Esophagus (tissue), 2 donors: ENCODE results near the gene RFNG. TPM values are rescaled to one million over a fixed set of nuclear protein-coding genes. Genes with fewer than 3 reads are reported as not detected.

Experiments used
- H3K27ac ChIP-seq, 2 donors: one replicate each; pipeline ENCODE4 v1.5.1; 2013; ENCODE audit warnings: low read depth in 2 of 2, mild to moderate bottlenecking in 2 of 2, inconsistent platforms in 1 of 2, low read length in 1 of 2, moderate library complexity in 1 of 2
- H3K27me3 ChIP-seq, 2 donors: one replicate each; pipeline ENCODE4 v1.6.1; 2013; ENCODE audit warnings: low read length in 2 of 2, control low read depth in 1 of 2, mild to moderate bottlenecking in 1 of 2; ENCODE audit not compliant: insufficient read depth in 2 of 2, control insufficient read depth in 1 of 2
- H3K36me3 ChIP-seq, 2 donors: one replicate each; pipeline ENCODE4 v1.6.1; 2013; ENCODE audit warnings: low read length in 1 of 2; ENCODE audit not compliant: control insufficient read depth in 2 of 2, insufficient read depth in 2 of 2
- H3K4me1 ChIP-seq, 2 donors: one replicate each; pipeline ENCODE4 v1.6.1; 2013; ENCODE audit warnings: low read length in 1 of 2; ENCODE audit not compliant: control insufficient read depth in 2 of 2, insufficient read depth in 2 of 2
- H3K4me3 ChIP-seq, 2 donors: one replicate each; pipeline ENCODE4 v1.5.1; 2013; ENCODE audit warnings: low read length in 2 of 2, mild to moderate bottlenecking in 2 of 2, low read depth in 1 of 2, moderate library complexity in 1 of 2
- H3K9me3 ChIP-seq, 2 donors: one replicate each; pipeline ENCODE4 v1.6.1; 2013; ENCODE audit warnings: mild to moderate bottlenecking in 2 of 2, low read depth in 1 of 2, low read length in 1 of 2, moderate library complexity in 1 of 2; ENCODE audit not compliant: control insufficient read depth in 2 of 2, insufficient read depth in 1 of 2
- WGBS, 2 donors: extraction: QIAGEN DNeasy Blood & Tissue Kit; methylation state at CpG; one replicate each; pipeline ENCODE4 v1.1.7; 2013; 5-methylcytosine and 5-hydroxymethylcytosine counted together
- polyA plus RNA-seq, 2 donors: library from polyadenylated mRNA; stranded (reverse); fragments of 200-250 nt; gene quantifications; one replicate each; pipeline ENCODE4 v1.2.3, GENCODE V29; 2013
- donor health status: healthy with polysubstance abuse.
- donor health status: Bipolar disorder and iron deficiency.

Gene RFNG
- polyA plus RNA-seq, 2 donors: 27.4 to 36.4 TPM

GRCh38 chr17:82021107-82021899 lies 30.3 kb downstream of the RFNG start:
- H3K36me3 ChIP-seq: peaks cover 0 to 5% of the 10 kb centered on the region in 2 donors
- WGBS, 2 donors: 23 to 26% methylated on average over 24 to 25 of the region's 25 CpGs
- H3K9me3 ChIP-seq: no peaks in the 10 kb centered on the region
- peak overlapping the region; percentile 82 to 93 for H3K4me3 ChIP-seq
- H3K27me3 ChIP-seq: no peaks in the 10 kb centered on the region
- H3K27ac ChIP-seq: peak overlapping the region; percentile 32 to 78
- H3K4me1 ChIP-seq: peaks cover 2 to 23% of the 10 kb centered on the region in 2 donors

GRCh38 chr17:82020572-82021106 lies 31.0 kb downstream of the RFNG start:
- no peaks in the 10 kb centered on the region for H3K9me3 ChIP-seq
- H3K27me3 ChIP-seq: no peaks in the 10 kb centered on the region
- no peak overlapping the region for H3K27ac ChIP-seq
- peaks cover 2 to 23% of the 10 kb centered on the region in 2 donors for H3K4me1 ChIP-seq
- no peak overlapping the region for H3K4me3 ChIP-seq
- WGBS, 2 donors: 74 to 77% methylated on average over 14 of the region's 14 CpGs
- peaks cover 0 to under 1% of the 10 kb centered on the region in 2 donors for H3K36me3 ChIP-seq

GRCh38 chr17:82019690-82020571 lies 31.7 kb downstream of the RFNG start:
- Histone ChIP-seq H3K27me3 (no peaks in the 10 kb centered on the region), H3K36me3 (no peaks in the 10 kb centered on the region), H3K27ac (no peak overlapping the region), H3K4me3 (no peak overlapping the region), H3K4me1 (peaks cover 2 to 24% of the 10 kb centered on the region in 2 donors), H3K9me3 (no peaks in the 10 kb centered on the region)
- WGBS, 2 donors: 60 to 65% methylated on average over 32 to 34 of the region's 34 CpGs

- no peaks in the 10 kb centered on the region for H3K27me3 ChIP-seq
- H3K4me1 ChIP-seq: peaks cover 6 to 29% of the 10 kb centered on the region in 2 donors
- no peaks in the 10 kb centered on the region for H3K36me3 ChIP-seq
- no peaks in the 10 kb centered on the region for H3K9me3 ChIP-seq
- H3K4me3 ChIP-seq: no peak overlapping the region
- H3K27ac ChIP-seq: no peak overlapping the region
- WGBS, 2 donors: 88 to 91% methylated on average over 33 of the region's 33 CpGs
These were observed 32.5 kb downstream of the RFNG start for GRCh38 chr17:82018989-82019689.

GRCh38 chr17:82018152-82018988 lies 33.2 kb downstream of the RFNG start:
- Histone ChIP-seq H3K27me3 (no peaks in the 10 kb centered on the region), H3K27ac (no peak overlapping the region), H3K4me3 (no peak overlapping the region), H3K9me3 (no peaks in the 10 kb centered on the region), H3K4me1 (peaks cover 6 to 29% of the 10 kb centered on the region in 2 donors), H3K36me3 (no peaks in the 10 kb centered on the region)
- WGBS, 2 donors: 61 to 63% methylated on average over 19 of the region's 19 CpGs

GRCh38 chr17:82017612-82018151 lies 33.9 kb downstream of the RFNG start:
- H3K27ac ChIP-seq: no peak overlapping the region

GRCh38 chr17:82016875-82017459 lies 34.6 kb downstream of the RFNG start:
- WGBS, 2 donors: 86 to 87% methylated on average over 22 to 24 of the region's 24 CpGs
- H3K9me3 ChIP-seq: no peaks in the 10 kb centered on the region
- H3K27me3 ChIP-seq: no peaks in the 10 kb centered on the region
- H3K4me1 ChIP-seq: peaks cover 5 to 31% of the 10 kb centered on the region in 2 donors
- H3K27ac ChIP-seq: no peak overlapping the region
- peaks cover 0 to 2% of the 10 kb centered on the region in 2 donors for H3K36me3 ChIP-seq
- H3K4me3 ChIP-seq: no peak overlapping the region

More at GRCh38 chr17:82017612-82018151, 33.9 kb downstream of the RFNG start:
- no peaks in the 10 kb centered on the region for H3K27me3 ChIP-seq
- no peaks in the 10 kb centered on the region for H3K9me3 ChIP-seq
- 75 to 80% methylated on average over 13 of the region's 13 CpGs for WGBS, 2 donors
- H3K4me3 ChIP-seq: no peak overlapping the region
- no peaks in the 10 kb centered on the region for H3K36me3 ChIP-seq
- H3K4me1 ChIP-seq: peaks cover 6 to 32% of the 10 kb centered on the region in 2 donors

GRCh38 chr17:82016061-82016874 lies 35.3 kb downstream of the RFNG start:
- no peak overlapping the region for H3K4me3 ChIP-seq
- peaks cover 4 to 24% of the 10 kb centered on the region in 2 donors for H3K4me1 ChIP-seq
- 88 to 89% methylated on average over 24 to 28 of the region's 28 CpGs for WGBS, 2 donors
- no peak overlapping the region for H3K27ac ChIP-seq
- H3K27me3 ChIP-seq: no peaks in the 10 kb centered on the region
- peaks cover 0 to 5% of the 10 kb centered on the region in 2 donors for H3K36me3 ChIP-seq
- H3K9me3 ChIP-seq: no peaks in the 10 kb centered on the region
